ENCODE measurements around the gene ZNF431. TPM values are rescaled to one million over a fixed set of nuclear protein-coding genes. Genes with fewer than 3 reads are reported as not detected.
"Not testable (repeated sequence)": the region's sequence is repeated elsewhere in the genome, so short reads cannot be mapped to it uniquely, and the experiment has no call there.

Gene ZNF431
- total and polyA plus RNA-seq, 2 experiments from 2014 or later: 1.7 to 5.0 TPM

DNA sequence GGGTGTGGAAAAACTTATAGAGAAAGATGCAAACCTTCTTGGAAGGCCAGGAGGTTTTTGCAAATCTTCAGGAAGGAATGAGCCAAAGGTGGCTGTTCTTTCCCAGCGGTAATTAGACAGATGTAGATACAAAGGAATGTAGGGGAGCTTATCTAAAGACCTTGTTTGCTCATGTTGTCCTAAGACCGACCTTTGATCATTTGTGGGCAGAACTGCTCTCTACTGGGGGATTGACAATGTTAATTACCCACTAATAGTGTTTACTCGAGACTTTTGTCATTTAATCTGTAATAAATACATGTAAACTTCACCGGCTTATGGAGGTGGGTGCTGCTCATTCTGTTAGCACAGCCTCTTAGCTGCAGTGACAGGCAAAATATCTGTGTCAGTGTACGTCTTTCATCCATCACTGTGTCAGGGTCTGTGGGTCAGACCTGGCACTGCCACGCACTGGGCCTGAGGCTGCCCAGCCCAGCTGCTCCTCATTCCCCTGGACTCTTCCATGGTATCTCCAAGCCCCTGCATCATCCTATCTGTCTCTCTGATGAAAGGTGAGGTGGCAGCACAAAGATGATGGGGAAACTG, 68.3 kb downstream of the ZNF431 start:
- H3K27ac ChIP-seq: no peak overlapping the region
- WGBS, 2 experiments (ENCODE audit: low coverage in 1 of 2, low lambda C conversion rate in 2 of 2, missing lambda C conversion rate in 2 of 2): 12% methylated on average over 6 of the region's 6 CpGs
- in situ Hi-C loops (cut with MboI): no loop called here

DNA sequence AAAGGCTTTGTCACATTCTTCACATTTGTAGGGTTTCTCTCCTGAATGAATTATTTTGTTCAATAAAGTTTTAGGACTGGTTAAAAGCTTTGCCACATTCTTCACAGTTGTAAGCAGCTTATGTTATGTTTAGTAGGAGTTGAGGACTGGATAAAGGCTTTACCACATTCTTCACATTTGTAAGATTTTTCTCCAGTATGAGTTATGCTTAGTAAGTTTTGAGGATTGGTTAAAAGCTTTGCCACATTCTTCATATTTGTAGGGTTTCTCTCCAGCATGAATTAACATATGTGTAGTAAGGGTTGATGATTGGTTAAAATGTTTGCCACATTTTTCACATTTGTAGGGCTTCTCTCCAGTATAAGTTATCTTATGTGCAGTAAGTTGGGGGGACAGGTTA, 79.9 kb downstream of the ZNF431 start:
- in situ Hi-C loops (cut with MboI): no loop called here
- no peak overlapping the region for H3K9ac ChIP-seq
- H4K20me1 ChIP-seq (ENCODE audit: insufficient read depth): no peaks in the 10 kb centered on the region
- no peaks in the 10 kb centered on the region for H3K9me3 ChIP-seq (ENCODE audit: low read depth)
- no peak overlapping the region for H3K4me2 ChIP-seq (ENCODE audit: unreplicated experiment)
- TF ChIP-seq EZH2phosphoT487 (IDR thresholded peaks at IDR 0.05; ENCODE audit: insufficient read depth, low read depth) (no peak), EZH2 (IDR thresholded peaks at IDR 0.05; ENCODE audit: insufficient read depth, poor library complexity, severe bottlenecking) (no peak)
- H3K36me3 ChIP-seq (ENCODE audit: low read depth): no peaks in the 10 kb centered on the region
- no peaks in the 10 kb centered on the region for H3K27me3 ChIP-seq (replicated peaks; ENCODE audit: insufficient read depth)
- H3K9me2 ChIP-seq (ENCODE audit: insufficient read depth): no peaks in the 10 kb centered on the region
- no peak for DNase-seq
- H3K4me3 ChIP-seq: no peak overlapping the region
- no peaks in the 10 kb centered on the region for H3K4me1 ChIP-seq (ENCODE audit: insufficient read depth)
- no peak overlapping the region for H3K27ac ChIP-seq
- no peaks in the 10 kb centered on the region for H3F3A ChIP-seq (ENCODE audit: insufficient read depth)
- no peak overlapping the region for H2AFZ ChIP-seq
- H3K79me2 ChIP-seq (ENCODE audit: insufficient read depth): no peaks in the 10 kb centered on the region

More for the DNA sequence above, 68.3 kb downstream of the ZNF431 start:
- Histone ChIP-seq H3F3A (ENCODE audit: insufficient read depth) (no peaks in the 10 kb centered on the region), H3K4me1 (ENCODE audit: insufficient read depth) (no peaks in the 10 kb centered on the region), H4K20me1 (ENCODE audit: insufficient read depth) (no peaks in the 10 kb centered on the region), H3K4me2 (ENCODE audit: unreplicated experiment) (no peak overlapping the region), H2AFZ (no peak overlapping the region), H3K4me3 (no peak overlapping the region), H3K9ac (no peak overlapping the region), H3K27me3 (replicated peaks; ENCODE audit: insufficient read depth) (no peaks in the 10 kb centered on the region), H3K9me3 (ENCODE audit: low read depth) (no peaks in the 10 kb centered on the region), H3K9me2 (ENCODE audit: insufficient read depth) (no peaks in the 10 kb centered on the region), H3K36me3 (ENCODE audit: low read depth) (no peaks in the 10 kb centered on the region), H3K79me2 (ENCODE audit: insufficient read depth) (no peaks in the 10 kb centered on the region)
- DNase-seq: no peak
- TF ChIP-seq EZH2 (IDR thresholded peaks at IDR 0.05; ENCODE audit: insufficient read depth, poor library complexity, severe bottlenecking) (no peak), EZH2phosphoT487 (IDR thresholded peaks at IDR 0.05; ENCODE audit: insufficient read depth, low read depth) (no peak)

DNA sequence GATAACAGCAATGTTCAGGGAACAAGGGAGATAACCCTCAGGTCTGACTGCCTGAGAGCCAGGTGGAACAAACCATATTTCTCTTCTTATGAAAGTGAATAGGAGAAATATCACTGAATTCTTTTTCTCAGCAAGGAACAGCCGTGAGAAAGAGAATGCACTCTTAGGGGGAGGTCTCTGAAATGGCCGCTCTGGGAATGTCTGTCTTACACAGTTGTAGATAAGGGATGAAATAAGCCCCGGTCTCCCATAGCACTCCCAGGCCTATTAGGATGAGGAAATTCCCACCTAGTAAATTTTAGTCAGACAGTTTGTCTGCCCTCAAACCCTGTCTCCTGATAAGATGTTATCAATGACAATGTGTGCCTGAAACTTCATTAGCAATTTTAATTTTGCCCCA, 88.1 kb downstream of the ZNF431 start:
- H3K9me2 ChIP-seq (ENCODE audit: insufficient read depth); H3K4me3 ChIP-seq; H4K20me1 ChIP-seq (ENCODE audit: insufficient read depth); H3K36me3 ChIP-seq (ENCODE audit: low read depth); H3K9ac ChIP-seq; in situ Hi-C loops (cut with MboI); H3K4me2 ChIP-seq (ENCODE audit: unreplicated experiment); H3K27ac ChIP-seq; H3K27me3 ChIP-seq (replicated peaks; ENCODE audit: insufficient read depth); H3K4me1 ChIP-seq (ENCODE audit: insufficient read depth); H3K79me2 ChIP-seq (ENCODE audit: insufficient read depth); DNase-seq; H3F3A ChIP-seq (ENCODE audit: insufficient read depth); H3K9me3 ChIP-seq (ENCODE audit: low read depth); H2AFZ ChIP-seq: not testable (repeated sequence)
- 39 to 43% methylated on average over 3 of the region's 3 CpGs for WGBS, 2 experiments (ENCODE audit: low coverage in 1 of 2, low lambda C conversion rate in 2 of 2, missing lambda C conversion rate in 2 of 2)

DNA sequence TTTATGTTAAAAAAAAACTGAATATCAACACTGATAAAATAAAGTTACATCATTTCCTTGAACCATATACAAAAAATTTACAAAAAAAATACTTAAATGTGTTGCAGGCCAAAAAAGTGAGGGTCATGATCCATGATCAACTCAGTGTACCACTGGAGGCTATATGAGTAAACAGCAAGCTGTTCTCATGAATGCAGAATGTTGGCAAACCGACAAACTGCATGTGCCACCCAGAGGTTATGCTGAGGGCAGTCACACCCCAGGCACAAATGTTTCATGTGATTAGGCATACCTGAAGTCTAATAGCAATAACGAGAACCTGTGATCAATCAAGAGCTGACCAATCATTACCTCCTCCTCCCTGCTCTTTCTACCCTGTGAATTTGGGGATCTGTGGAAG, 91.9 kb downstream of the ZNF431 start:
- H3K36me3 ChIP-seq (ENCODE audit: low read depth): no peaks in the 10 kb centered on the region
- WGBS, 2 experiments (ENCODE audit: low coverage in 1 of 2, low lambda C conversion rate in 2 of 2, missing lambda C conversion rate in 2 of 2): 48 to 50% methylated on average over 2 of the region's 2 CpGs
- TF ChIP-seq EZH2 (IDR thresholded peaks at IDR 0.05; ENCODE audit: insufficient read depth, poor library complexity, severe bottlenecking): no peak
- TF ChIP-seq EZH2phosphoT487 (IDR thresholded peaks at IDR 0.05; ENCODE audit: insufficient read depth, low read depth): no peak
- no peak overlapping the region for H3K4me2 ChIP-seq (ENCODE audit: unreplicated experiment)
- H3K27ac ChIP-seq: no peak overlapping the region
- no peaks in the 10 kb centered on the region for H3K4me1 ChIP-seq (ENCODE audit: insufficient read depth)
- DNase-seq: no peak
- H3K9me2 ChIP-seq (ENCODE audit: insufficient read depth): no peaks in the 10 kb centered on the region
- no peaks in the 10 kb centered on the region for H3K27me3 ChIP-seq (replicated peaks; ENCODE audit: insufficient read depth)
- no peaks in the 10 kb centered on the region for H3K79me2 ChIP-seq (ENCODE audit: insufficient read depth)
- H3K9me3 ChIP-seq (ENCODE audit: low read depth): no peaks in the 10 kb centered on the region
- H2AFZ ChIP-seq: no peak overlapping the region
- no peak overlapping the region for H3K4me3 ChIP-seq
- H3K9ac ChIP-seq: no peak overlapping the region
- no peaks in the 10 kb centered on the region for H4K20me1 ChIP-seq (ENCODE audit: insufficient read depth)
- H3F3A ChIP-seq (ENCODE audit: insufficient read depth): no peaks in the 10 kb centered on the region
- in situ Hi-C loops (cut with MboI): no loop called here

DNA sequence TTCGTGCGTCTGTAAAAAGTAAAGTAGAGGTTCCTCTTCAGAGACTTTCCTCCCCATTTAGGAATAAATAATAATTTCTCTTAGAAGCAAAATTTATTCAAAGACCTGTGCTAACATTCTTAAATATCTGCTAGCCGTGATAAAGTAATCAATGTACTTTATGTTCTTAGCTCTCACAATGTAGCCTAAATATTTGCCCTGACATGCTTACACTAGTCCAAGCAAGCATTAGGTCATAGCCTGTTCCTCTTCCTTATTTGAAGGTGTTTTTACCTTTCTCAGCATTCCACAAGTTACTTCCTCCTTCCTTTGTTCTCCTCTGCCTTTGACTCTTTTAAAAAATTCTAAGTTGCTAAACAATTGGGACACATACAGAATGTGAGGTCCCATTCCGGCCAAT, 94.9 kb downstream of the ZNF431 start:
- WGBS, 2 experiments (ENCODE audit: low coverage in 1 of 2, low lambda C conversion rate in 2 of 2, missing lambda C conversion rate in 2 of 2): 36 to 46% methylated on average over 4 of the region's 4 CpGs
- H3K4me2 ChIP-seq (ENCODE audit: unreplicated experiment); H3K9me3 ChIP-seq (ENCODE audit: low read depth); H3F3A ChIP-seq (ENCODE audit: insufficient read depth); H3K9me2 ChIP-seq (ENCODE audit: insufficient read depth); H3K36me3 ChIP-seq (ENCODE audit: low read depth); in situ Hi-C loops (cut with MboI); H2AFZ ChIP-seq; H3K4me3 ChIP-seq; H3K27ac ChIP-seq; H3K27me3 ChIP-seq (replicated peaks; ENCODE audit: insufficient read depth); H4K20me1 ChIP-seq (ENCODE audit: insufficient read depth); H3K9ac ChIP-seq; H3K4me1 ChIP-seq (ENCODE audit: insufficient read depth); H3K79me2 ChIP-seq (ENCODE audit: insufficient read depth); DNase-seq: not testable (repeated sequence)

All from GM23248 (cell line).